Right forelimb (tissue), 1 donor: ENCODE results near the gene DMBX1.

Experiments
- DNase-seq: peaks from one replicate; pipeline ENCODE4 v3.0.0-alpha.2; 2018

DMBX1 gene

DNA sequence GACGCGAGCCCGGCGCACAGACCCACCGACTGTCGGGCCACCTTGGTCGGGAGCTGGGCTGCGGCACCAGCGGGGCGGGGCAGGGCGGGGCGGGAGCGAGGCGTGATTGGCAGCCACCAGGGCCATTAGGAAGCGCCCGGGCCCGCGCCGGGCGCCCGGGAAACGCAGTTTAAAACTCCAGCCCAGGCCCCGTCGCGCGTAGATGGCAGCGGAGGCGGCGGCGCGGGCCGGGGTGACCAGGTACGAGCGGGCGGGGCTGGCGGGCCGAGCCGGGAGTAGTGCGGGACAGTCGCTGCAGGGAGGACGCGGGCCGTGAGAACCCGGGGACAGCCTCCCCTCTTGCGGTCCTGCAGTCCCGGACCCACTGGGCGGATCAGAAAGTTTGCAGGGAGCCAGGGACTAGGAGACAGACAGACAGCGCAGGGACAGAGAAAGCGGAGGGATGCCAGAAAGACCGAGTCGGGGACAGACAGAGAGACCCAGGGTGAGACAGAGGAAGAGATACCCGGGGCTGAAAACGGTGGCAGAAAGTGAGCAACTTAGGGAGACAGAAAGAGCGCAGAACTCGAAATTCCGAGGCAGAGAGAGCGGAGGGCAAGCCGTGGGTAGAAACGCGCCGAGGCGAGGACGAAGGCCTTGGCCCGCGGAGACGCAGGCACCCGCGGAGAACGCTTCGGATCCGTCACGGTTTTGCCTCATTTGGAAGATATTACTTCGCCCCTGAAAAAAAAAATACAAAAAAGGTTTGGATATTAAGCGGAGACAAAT lies at the start of gene DMBX1:
Gene DMBX1, plus strand, starts transcription at position 199 of the 768 bp plus-strand sequence. CDS start 17,175 bp downstream, outside the sequence.
- peak; percentile 54 for DNase-seq

DNA sequence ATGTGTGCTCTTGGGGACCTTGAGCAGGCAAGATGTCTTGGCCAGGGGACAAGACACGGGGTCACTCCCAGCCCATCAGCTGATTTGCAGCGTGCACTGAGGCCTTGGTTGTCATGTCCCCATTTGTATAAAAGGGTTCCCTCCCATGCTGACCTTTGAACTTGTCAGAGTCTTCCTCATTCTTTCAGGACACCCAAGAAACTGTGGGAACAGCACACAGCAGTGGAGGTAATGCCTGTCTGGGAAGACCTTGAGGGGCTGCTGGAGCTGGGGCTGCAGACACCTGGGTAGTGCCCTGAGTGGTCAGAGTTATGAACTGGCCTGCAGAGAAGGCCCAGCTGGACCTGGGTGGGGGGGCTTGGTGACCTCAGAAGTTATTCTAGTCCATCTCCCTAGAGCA lies 49.2 kb upstream of the DMBX1 start:
- no peak for DNase-seq

DNA sequence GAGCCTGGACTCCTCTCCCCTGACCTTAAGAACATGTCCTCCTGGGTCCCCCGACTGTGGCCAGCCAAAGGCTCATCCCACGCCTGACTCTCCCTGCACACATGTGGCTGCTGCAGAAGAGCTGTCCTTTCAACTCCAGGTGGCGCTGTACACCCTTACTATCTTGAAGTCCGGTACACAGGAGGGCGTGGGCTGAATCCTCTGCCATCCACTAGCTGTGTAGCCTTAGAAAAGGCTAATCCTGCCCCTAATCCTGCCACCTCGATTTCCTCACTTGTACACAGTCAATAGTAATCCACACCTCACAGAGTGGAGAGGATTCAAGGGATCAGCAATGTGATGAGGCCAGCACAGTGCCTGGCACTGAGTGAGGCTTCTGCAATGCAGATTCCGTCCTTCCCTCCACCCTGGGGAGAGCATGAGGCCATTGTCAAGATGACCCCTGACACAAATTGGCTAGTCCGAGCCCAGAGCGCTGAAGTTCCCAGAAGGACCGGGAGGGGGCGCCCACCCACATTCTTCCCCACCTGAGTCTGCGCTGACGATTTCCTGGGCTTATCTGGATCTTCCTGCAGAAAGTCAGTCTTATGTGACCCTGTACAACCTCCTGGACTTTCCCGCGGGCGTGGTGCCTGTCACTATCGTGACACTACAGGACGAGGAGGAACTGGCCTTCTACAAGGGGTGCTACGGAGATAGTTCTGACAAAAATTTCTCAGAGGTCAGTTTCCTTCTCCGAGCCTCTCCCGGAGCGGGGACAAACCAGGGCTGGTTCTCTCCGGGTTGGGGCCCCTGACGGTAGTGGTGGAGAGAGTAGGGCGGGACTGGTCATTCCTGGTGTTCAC lies 47.1 kb upstream of the DMBX1 start:
- peak; percentile 83 for DNase-seq

DNA sequence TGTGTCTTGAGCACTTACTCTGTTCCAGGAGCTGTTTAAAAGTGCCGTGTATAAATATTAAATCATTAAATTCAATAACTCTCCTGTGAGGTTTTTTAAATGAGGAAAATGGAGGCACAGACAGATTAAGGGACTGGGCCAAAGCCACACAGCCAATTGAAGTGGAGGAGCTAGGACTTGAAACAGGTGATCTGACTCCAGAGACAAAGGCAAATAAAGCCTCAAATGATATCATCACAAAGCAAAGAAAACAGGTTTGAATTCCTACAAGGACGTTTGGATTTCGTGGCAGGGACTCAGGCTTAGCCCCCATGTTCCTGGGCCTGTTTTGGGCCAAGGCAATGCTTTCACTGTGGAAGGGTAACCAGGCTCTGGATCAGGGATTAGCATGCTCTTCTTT lies 45.2 kb upstream of the DMBX1 start:
- DNase-seq, result no peak

DNA sequence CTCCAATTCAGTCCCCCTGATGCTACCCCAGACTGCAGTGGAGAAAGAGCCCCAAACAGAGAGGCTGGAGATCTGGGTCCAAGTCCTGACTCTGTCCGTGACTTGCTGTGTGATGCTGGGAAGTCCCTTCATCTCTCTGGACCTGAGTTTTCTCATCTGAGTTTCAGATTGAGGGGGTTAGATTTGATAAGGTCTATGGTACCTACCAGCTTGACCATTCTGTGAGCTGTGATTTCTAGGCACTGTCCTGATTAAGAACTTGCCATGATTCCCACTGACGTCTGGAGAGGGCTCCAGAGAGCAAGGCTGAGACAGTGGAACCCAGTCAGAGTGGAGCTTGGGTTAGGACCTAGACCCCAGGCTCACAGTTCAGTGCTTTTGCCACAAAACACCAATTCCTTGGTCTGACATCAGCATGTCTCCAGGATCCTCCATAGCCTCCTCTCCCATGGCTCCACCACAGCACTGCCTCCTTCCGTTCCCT lies 43.8 kb upstream of the DMBX1 start:
- no peak for DNase-seq

DNA sequence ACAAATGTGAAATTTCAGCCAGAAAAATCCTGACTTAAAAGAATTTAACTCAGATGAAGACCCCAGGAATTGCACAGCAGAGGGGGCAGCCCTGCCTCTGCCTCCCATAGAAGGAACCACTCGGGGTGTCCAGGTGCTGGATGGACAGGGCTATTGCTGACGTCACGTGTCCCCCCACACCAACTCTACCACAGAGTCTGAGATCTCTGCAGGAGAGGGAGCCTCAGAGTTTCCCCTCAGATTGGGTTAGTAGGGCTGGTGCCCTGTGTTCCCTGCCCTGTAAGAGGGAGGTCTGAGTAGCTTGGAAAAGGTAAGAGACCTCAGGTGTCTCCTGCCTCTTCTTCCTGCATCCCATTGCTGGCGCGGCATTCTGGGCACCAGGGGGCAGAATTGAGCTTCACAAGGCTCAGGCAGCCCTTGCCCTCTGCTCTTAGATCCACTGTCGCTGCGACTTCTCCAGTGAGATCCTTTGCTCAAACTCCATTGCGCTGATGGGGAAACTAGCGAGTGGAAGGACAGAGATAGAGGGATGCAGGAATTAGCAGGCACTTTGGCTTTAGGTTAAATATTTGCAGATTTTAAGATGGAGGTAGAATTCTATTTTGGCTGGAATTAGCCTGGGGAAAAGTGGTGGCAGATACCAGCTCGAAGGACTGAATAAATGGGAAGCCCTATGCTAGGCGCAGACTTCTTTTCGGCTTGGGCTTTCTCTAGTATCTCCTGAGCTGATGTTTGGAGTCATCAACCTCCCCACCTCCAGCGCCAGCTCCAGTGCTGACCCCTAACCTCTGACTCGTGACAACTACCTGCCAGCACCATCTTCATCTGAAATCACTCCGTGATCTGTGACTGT lies 42.8 kb upstream of the DMBX1 start:
- DNase-seq, result peak; percentile 82

DNA sequence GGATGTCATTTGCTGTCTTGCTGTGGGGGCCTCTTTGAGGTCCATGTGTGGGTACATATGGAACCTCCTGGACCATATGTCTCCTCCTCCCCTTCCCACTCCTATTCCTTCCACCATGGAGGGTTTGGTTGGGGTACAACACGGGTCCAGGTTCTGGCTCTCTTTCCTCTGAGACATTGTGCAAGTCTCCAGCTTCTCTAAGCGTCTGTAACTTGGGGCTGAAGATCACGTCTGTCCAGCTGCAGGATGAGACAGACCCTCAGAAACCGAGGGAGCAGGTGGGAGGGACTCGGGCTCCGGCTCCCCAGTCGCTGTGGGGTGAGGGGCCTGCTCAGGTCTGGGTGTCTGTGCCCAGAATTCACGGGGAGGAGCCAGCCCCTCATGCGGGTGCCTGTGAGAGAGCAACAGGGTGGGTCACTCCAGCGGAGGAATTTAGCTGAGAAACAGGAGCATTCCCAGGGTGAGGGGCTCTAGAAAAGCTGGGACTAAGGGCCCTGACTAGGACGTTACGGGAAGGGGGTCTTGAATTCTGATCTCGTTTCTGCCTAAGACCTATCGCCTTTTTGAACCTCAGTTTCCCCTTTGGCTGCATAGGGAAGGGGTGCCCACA lies 42.0 kb upstream of the DMBX1 start:
- DNase-seq, result no peak

DNA sequence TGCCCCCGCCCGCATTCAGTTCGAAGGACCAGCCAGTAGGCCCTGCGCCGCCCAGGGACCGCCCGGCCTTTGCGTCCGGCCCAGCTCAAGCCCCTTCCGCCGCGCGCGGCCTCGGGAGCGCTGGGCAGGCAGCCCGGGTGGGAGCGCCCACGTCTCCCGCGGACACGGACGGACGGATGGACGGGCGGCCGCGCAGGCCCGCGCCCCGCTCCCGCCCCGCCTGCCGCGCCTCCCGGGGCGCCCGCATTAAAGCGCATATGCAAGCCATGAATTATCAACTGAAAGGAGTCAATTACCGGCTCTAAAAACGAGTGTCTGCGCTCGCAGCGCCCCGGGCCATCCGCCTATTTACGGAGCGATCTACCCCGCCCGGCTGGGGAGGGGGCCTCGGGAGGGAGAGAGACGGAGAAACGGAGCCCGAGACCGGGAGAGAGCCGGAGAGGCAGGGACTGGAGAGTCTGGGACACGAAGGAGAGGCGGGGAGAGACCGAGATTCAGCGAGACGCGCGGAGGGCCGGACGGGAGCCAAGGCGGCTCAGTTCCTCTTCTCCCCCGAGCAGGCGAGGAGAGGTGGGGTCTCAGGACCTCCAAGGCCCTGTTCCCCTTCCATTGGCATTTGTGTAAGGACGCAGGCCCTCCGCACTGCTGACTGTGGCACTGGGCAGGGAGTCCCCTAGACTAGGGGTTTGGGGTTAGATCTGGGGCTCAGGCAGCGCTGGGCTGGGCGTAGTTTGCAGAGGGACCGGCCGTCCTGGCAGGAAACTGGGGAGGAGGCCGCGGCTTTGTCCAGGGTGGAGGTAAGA lies 41.3 kb upstream of the DMBX1 start:
- peak; percentile 49 for DNase-seq

DNA sequence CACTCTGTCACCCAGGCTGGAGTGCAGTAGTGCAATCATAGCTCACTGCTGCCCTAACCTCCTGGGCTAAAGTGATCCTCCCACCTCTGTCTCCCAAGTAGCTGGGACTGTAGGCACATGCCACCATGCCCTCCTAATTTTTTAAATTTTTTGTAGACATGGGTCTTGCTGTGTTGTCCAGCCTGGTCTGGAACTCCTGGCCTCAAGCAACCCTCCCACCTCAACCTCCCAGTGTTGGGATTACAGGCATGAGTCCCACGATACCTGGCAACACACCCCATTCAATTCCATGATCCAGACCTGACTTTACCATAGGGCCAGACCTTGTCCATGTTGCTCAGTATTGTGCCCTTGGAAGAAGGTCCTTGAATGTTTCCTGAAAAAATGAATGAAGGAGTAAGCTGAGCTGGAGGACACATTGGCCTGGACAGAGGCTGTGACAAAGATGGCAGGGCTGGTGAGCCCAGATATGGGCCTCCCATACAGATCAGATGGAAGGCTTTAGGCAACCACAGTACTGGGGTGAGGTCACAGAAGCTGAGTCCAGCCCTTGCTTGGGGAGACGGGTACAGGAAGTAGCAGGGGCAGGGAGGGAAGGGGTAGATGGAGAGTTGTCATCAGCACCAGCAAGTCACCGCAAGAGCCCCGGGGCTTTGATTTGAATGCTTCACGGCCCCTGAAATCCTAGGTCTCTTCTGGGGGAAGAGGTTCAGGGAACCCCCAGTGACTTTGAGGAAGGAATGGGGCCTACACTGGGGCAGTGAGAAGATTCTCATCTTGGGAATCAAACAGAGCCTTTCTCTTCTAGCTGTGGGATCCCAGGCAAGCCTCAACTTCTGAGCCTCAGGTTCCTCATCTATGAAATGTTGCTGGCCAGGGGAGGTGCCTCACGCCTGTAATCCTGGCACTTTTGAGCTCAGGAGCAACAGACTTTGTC lies 40.1 kb upstream of the DMBX1 start:
- DNase-seq, result no peak

DNA sequence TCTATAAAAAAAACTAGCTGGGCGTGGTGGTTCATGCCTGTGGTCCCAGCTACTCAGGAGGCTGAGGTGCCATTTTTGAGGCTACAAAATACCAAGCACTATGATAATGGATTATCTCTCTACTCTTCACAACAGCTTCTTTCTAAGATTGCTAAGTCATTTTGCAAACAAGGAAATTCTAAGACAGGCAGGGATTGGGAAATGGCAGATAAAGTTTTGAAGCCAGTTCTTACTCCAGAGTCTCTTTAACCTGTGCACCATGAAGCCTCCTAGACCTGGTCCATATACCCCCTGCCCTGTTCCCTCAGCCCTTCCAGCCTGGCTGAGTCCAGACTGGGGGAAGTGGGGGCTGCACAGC lies 39.5 kb upstream of the DMBX1 start:
- DNase-seq, result no peak

DNA sequence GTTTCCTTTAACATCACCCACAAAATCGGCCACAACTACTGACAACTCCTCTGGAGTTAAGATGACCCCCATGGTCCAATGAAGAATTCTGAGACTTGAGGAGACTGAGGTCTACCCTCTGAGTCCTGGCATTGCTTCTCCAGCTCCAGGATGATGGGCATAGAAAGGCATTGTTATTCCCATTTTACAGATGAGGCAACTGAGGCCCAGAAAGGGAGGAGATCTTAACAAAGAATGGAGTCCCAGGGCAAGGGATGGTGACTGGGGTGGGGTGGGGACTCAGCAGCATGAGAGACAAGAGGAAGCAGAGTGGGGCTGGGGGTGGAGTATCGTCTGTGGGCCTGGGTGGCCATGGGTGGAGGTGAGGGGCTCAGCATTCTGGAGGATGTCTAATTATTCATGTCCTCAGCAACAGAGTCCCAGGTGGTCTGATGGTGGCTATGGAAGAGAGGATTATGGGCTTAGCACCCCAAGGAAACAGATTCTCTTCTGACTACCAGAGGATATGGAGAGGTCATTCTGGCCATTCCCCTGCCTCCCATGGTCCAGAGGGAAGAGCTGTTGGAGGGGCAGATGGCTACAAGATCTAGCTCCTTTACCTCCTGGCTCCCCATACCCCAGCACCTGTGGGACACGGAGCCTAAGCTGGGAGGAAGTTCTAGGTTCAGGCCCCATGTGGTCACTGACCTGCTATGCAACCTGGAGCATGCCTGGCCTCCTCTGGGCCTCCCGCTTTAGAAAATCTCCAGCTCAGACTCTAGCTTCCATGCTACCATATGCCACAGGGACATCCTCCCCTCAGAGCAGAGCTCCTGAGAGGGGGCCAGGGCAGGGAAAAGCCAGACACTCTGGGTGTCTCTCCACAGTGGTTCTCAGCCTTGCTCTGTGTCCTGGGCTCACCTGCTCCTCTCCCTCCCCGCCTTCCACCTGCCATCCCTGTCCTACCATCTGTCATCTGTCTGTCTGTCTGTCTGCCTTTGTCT lies 37.4 kb upstream of the DMBX1 start:
- DNase-seq, result no peak

DNA sequence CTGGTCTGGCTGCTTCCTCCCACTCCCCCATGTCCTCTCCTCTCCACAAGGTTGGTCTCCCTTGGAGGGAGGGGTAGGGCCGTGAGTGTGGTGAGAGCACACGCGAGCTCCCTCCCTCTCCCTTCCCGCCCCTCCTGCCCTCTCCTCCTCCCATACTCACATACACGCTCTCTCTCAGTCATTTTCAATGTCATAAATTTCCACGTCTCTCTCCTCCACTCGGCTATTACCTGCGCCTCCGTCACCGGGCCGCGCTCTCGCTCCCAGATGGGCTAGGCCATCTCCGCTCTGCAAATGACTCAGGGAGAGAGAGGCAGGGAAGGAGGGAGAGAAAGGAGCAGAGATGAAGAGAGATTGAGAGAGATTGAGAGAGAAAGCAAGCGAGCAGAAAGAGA lies 36.7 kb upstream of the DMBX1 start:
- no peak for DNase-seq

DNA sequence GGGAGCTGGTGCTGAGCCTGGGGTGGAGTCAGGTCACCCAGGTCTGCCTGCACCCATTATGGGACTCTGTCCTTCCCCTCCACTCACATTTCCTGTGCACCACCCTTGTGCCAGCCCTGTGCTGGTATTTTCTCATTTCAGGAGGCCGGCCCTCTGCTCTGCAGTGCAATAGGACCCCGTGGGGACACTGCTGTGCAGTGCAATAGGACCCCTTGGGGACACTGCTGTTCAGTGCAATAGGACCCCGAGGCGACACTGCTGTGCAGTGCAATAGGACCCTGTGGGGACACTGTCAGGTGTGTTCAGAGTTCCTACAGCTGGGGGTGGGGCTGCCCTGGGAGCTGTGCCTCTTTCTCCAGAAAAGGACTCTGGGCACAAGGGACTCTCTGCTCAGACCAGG lies 36.2 kb upstream of the DMBX1 start:
- no peak for DNase-seq

DNA sequence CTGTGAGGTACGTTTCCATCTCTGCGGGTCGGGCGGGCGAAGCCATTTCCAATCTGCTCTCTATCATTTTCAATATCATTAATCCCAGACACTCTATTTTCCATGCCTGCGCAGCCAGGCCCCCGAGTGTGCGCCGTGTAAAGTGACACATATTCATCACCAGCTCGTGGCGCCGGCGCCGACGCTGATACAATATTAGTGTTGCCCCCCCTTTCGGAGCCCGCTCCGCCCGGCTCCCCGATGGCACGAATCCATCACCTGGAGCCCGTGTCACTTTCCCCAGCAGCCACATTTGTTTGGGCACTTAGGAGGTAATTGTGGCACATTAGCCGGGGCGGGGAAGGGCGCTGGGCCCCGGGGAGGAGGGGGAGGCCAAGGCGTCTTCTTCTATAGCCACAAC lies 33.7 kb upstream of the DMBX1 start:
- DNase-seq, result no peak

DNA sequence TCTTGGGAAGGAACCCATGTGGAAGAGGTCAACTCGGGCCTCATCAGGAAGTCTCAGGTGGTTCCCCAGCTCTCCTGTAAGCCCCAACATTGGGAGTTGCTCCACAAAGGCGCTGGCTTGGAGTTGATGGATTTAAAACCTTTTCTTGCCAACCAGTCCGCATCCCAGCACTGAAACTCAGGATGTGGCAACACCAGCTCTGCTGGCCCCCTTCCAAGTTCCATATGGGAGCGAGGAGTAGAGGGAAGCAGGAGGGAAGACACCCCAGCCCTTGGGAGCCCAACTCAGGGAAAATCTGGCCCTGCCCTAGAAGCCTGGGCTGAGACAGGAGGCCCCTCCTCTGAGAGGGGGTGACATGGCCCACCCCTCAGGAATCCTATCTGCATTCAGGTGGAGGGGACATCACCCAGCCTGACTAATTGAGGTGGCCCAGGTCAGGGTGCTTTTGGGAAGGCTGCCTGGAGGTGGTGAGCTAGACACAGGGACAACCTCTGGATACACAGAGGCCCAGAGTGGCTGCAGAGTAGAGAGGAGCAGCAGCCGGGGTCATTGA lies 33.1 kb upstream of the DMBX1 start:
- DNase-seq, result no peak

DNA sequence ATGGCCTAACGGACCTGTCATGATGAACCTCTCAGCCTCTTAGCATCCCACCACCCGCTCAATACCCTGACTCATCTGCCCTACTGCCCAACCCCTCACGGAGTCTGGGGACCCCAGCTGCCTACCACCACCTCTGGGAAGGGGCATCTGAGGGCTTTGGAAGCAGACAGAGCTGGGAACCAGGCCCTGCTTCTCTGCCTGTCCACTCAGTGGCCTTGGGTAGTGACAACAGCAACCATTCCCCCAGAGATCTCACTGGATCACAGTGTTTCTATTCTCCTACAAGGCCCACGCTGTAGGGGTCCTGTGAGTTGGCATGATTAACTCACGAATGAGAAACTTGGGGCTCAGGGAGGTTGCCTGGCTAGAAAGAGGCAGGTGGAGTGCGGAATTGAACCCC lies 32.5 kb upstream of the DMBX1 start:
- DNase-seq, result no peak

DNA sequence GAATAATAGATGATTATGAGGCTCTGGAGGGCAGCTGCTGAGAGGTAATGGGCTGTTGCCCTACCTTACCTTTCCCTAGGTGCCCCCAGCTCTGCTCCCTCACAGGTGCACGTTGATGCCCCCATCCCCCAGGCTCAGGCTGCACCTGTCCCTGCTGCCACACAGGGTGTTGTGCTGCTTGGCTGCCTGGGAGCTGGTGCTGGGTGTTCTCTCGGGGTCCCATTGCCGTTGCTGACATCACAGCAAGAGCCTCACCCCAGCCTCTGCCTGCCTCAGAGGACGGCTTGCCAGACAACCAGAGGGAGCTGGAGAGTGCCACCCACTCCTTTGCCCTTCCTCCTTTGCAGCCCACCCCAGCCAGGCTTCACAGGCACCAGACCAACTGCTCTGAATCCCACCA lies 31.4 kb upstream of the DMBX1 start:
- DNase-seq, result no peak

DNA sequence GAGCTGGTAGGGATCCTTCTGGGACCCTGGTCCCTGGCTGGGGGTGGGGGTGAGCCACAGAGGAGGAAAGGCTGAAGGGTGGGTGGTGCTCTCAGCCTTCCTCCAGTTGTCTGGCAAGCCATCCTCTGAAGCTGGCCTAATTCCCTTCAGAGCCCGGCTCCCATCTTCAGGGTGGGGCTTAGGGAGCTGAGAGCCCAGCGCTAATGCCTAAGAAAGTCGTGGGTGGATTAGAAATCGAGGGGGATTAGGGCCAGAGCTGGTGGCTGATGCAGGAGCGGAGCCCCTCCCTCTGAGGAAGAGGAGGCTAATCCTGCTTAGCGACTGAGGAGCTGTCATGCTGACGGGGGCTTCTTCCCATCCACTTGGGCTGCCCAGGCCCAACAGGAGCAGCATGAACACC lies 30.8 kb upstream of the DMBX1 start:
- no peak for DNase-seq

DNA sequence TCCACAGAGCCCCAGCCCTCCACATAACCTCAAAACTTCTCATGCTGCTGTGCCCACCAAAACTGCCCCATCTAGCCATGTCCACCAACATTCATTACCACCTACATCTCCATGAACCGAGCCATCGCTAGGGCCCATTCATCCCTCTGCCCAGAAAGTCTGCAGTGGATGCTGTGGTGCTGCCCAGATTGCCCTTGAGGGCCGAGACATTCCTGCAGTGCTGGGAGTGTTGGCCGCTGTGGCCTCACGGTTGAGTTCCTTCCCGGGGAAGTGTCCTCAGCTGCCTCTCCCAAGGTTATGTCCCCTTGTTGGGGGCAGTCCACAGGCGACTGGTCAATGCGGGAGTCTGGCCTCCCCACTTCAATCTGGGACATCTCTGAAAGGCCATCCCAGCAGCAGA lies 30.3 kb upstream of the DMBX1 start:
- no peak for DNase-seq
